ENCODE data around the gene ZDHHC19.
"Not testable (repeated sequence)": the region's sequence is repeated elsewhere in the genome, so short reads cannot be mapped to it uniquely, and the experiment has no call there.

Gene ZDHHC19

DNA sequence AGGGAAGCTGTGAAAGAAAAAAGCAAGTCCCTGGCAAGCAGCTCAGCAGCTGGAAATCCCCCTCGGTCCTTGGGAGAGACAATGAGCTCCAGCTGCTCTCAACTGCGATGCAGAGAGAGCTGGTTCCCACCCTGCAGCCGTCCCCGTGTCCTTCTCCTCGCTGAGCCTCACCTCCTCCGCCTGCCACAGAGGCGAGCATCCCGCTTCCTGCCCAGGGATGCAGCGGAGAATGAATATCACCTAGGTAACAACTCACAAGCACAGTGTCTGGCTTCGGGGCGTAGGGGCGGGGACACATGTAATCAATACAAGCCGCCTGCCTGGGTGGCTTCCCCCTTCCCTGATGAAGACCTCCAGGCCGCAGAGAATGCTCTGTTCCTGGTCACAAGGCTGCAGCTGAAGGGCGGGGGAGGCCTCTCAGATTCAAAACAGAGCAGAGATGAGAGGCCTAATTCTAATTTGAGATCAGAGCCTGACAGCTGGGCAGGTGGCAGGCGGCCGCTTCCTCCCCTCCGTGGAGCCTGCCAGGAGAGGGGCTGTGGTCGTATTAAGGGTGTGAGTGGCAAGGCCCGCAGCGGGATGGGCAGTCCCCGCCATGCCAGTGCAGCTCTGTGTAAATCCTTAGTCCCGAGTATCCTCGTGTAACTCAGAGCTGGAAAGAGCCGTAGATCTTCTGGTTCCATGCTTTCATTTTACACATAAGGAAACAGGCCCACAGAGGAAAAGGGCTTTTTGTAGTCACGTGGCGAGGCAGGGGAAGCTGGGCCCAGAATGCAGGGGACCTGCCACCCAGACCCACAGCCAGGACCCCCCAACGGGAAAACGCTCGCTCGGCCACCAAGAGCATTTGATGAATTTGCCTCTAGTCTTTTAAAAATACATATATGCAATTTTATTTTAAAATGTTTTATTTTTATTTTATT lies 24.3 kb downstream of the ZDHHC19 start:
- Mint-ChIP-seq H3K4me1 (peaks cover 27% of the 10 kb centered on the region), H3K27ac (peak overlapping the region; percentile 93), H3K9me3 (no peaks in the 10 kb centered on the region), H3K4me3 (peak overlapping the region; percentile 67), H3K36me3 (no peaks in the 10 kb centered on the region), H3K27me3 (no peaks in the 10 kb centered on the region)
- DNase-seq (ENCODE audit: low spot score in 2 of 2) (peak in 1 of 2 donors; percentile 20), ATAC-seq (ENCODE audit: low read depth) (peak; percentile 71)

DNA sequence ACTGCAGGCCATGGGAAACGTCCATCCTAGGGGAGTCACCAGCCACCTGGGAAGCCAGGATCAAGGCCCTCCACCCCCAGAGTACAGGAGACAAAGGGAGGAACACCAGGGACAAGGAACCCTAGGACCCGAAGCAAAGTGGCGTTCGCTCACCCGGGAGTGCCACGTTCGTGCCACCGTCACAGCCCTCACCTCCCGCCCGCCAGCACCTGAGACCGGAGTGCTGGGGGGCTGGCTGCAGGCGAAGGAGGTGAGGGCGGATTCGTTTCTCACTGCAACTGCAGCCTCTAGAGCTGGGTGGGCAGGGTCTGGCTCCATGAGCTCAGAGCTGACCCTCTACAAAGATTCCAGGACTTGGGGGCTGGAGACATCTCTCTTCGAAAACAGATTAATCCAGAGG lies 26.3 kb downstream of the ZDHHC19 start:
- Mint-ChIP-seq H3K4me3 (no peak overlapping the region), H3K27me3 (no peaks in the 10 kb centered on the region), H3K9me3 (no peaks in the 10 kb centered on the region), H3K27ac (no peak overlapping the region), H3K4me1 (peaks cover 26% of the 10 kb centered on the region), H3K36me3 (no peaks in the 10 kb centered on the region)
- DNase-seq (ENCODE audit: low spot score in 2 of 2) = no peak
- ATAC-seq (ENCODE audit: low read depth) = no peak

DNA sequence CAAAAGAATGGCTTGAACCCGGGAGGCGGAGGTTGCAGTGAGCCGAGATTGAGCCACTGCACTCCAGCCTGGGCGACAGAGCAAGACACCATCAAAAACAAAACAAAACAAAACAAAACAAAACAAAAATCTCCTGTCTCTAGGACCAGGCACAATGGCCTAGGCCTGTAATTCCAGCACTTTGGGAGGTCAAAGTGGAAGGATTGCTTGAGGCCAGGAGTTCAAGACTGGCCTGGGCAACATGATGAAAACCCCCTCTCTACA lies 27.1 kb downstream of the ZDHHC19 start:
- not testable (repeated sequence) for DNase-seq (ENCODE audit: low spot score in 2 of 2); ATAC-seq (ENCODE audit: low read depth); H3K9me3 Mint-ChIP-seq; H3K36me3 Mint-ChIP-seq; H3K4me3 Mint-ChIP-seq; H3K27me3 Mint-ChIP-seq
- H3K27ac Mint-ChIP-seq = peak overlapping the region; percentile 68
- peaks cover 34% of the 10 kb centered on the region for H3K4me1 Mint-ChIP-seq

DNA sequence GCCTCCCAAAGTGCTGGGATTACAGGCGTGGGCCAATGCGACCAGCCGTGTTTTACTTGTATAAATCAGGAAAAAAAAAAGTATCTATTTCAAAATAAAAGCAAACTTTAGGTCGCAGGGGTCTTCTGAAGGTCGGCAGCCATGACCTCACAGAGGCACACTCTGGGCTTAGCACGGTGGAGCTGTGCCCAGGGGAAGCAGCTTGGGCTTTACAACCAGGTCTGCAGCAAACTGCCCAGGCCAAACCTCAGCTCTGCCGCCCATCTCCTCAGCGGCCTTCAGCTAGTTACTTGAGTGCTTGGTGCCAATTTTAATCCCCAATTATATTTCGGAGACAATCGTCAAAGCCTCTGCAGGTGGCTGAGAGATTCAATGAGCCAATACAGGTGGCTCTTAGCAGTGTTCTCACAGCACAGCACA lies 30.1 kb downstream of the ZDHHC19 start:
- H3K4me3 Mint-ChIP-seq = no peak overlapping the region
- no peaks in the 10 kb centered on the region for H3K9me3 Mint-ChIP-seq
- ATAC-seq (ENCODE audit: low read depth) (no peak), DNase-seq (ENCODE audit: low spot score in 2 of 2) (no peak)
- H3K4me1 Mint-ChIP-seq = peaks cover 21% of the 10 kb centered on the region
- no peaks in the 10 kb centered on the region for H3K36me3 Mint-ChIP-seq
- peak overlapping the region; percentile 68 for H3K27ac Mint-ChIP-seq
- H3K27me3 Mint-ChIP-seq = no peaks in the 10 kb centered on the region

DNA sequence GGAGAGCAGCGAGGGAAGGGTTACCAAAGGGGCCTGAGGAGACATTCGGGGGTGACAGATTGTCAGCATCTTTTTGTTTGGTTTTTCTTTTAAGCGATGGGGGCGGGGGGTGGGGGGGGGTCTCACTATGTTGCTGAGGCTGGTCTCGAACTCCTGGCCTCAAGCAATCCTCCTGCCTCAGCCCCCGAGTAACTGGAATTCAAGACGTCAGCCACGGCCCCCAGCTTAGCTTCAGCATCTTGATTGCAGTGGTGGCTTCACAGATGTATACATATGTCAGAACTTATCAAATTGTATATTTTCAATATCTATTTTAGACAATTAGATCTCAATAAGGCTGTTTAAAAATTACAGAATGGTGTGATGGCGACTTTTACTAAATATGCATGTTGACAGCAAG lies 30.9 kb downstream of the ZDHHC19 start:
- Mint-ChIP-seq H3K4me3 (peak overlapping the region; percentile 77), H3K4me1 (peaks cover 21% of the 10 kb centered on the region)

DNA sequence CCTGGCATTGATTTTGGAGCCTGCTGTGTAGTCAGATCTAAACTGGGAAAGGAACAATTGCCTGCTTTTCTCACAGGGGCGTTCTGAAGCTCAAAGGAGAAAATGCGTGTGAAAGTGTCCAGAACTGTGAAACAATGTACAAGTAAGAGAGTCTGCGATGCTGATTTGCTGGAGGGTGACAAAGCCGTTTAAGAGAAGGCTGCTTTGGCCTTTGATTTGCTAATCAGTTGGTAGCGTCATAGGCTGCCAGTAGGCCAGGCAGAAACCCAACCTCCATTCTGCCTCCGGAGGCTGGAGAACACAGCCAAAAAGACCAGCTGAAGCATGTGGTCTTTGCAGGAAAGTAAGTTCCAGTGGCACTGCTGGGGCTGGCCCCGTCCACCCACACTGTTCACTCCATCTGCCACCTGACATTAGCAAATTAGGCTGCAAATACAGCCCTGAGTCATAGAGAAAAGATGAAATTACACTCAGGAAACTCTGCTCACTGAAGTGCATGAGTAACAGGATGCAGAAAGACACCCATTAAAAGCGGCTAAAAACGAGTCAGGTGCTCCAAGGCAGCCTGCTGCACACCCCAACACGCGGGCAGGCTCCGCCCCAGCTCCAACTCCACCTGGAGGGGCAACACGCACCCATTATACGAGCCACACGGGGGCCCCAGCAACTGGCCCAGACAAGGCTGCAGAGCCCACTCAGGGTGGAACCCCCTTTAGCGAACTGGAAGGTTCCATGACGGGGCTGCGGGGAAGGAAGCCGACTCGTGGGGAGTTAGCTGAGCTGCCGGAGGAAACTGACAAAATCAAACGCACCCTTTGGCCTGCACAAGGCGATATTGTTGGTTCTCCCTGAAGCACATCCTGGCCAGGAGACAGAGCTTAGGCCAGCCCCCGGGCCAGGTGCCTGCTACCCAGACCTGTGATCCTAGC lies 31.6 kb downstream of the ZDHHC19 start:
- Mint-ChIP-seq H3K27ac (peak overlapping the region; percentile 92), H3K27me3 (no peaks in the 10 kb centered on the region), H3K4me1 (peaks cover 21% of the 10 kb centered on the region), H3K9me3 (no peaks in the 10 kb centered on the region), H3K4me3 (peak overlapping the region; percentile 77), H3K36me3 (no peaks in the 10 kb centered on the region)
- ATAC-seq (ENCODE audit: low read depth) = peak; percentile 89
- DNase-seq (ENCODE audit: low spot score in 2 of 2) = peak; percentile 58 to 68

More for the DNA sequence above, 30.9 kb downstream of the ZDHHC19 start:
- no peak for ATAC-seq (ENCODE audit: low read depth)
- no peaks in the 10 kb centered on the region for H3K27me3 Mint-ChIP-seq
- no peaks in the 10 kb centered on the region for H3K9me3 Mint-ChIP-seq
- peak overlapping the region; percentile 92 for H3K27ac Mint-ChIP-seq
- no peaks in the 10 kb centered on the region for H3K36me3 Mint-ChIP-seq
- no peak for DNase-seq (ENCODE audit: low spot score in 2 of 2)

DNA sequence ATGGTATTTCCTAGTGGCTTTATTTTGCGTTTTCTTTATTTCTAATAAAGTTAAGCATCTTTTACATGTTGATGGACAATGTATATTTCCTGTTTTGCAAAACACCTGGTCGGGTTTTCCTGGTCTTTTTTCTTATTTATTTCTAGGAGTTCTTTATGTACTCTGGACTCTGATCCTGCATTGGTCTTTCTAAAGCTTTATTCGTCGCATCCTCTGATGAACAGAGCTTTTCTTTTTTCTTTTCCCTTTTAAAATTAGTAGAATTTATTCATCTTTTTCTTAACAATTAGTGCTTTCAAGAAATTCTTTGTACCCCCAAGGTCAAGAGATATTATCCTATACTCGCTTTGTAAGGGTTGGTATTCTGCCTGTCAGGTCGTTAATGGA lies 32.2 kb downstream of the ZDHHC19 start:
- Mint-ChIP-seq H3K9me3 (no peaks in the 10 kb centered on the region), H3K4me1 (peaks cover 21% of the 10 kb centered on the region), H3K4me3 (peak overlapping the region; percentile 77), H3K27me3 (no peaks in the 10 kb centered on the region), H3K36me3 (no peaks in the 10 kb centered on the region), H3K27ac (peak overlapping the region; percentile 92)
- ATAC-seq (ENCODE audit: low read depth) (no peak), DNase-seq (ENCODE audit: low spot score in 2 of 2) (no peak)

DNA sequence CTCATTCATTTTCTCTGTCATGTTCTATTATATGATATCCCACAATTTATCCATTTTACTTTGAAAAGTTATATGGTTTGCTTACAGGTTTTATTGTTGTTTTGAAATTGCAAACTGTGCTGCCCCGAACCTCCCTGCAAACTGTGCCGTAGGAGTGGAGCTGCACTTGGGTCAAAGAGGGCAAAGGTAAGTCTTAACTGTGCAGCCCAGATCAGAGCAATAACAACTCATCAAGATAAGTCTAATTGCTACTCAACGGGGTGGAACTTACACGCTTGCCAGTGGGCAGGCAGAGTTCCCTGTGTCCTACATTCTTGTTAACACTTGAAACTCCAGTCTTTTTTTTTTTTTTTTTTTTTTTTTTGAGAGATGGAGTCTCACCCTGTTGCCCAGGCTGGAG lies 33.2 kb downstream of the ZDHHC19 start:
- no peak for ATAC-seq (ENCODE audit: low read depth)
- peaks cover 16% of the 10 kb centered on the region for H3K4me1 Mint-ChIP-seq
- DNase-seq (ENCODE audit: low spot score in 2 of 2) = no peak
- no peaks in the 10 kb centered on the region for H3K9me3 Mint-ChIP-seq
- H3K27ac Mint-ChIP-seq = no peak overlapping the region
- H3K4me3 Mint-ChIP-seq = no peak overlapping the region
- no peaks in the 10 kb centered on the region for H3K27me3 Mint-ChIP-seq
- no peaks in the 10 kb centered on the region for H3K36me3 Mint-ChIP-seq

DNA sequence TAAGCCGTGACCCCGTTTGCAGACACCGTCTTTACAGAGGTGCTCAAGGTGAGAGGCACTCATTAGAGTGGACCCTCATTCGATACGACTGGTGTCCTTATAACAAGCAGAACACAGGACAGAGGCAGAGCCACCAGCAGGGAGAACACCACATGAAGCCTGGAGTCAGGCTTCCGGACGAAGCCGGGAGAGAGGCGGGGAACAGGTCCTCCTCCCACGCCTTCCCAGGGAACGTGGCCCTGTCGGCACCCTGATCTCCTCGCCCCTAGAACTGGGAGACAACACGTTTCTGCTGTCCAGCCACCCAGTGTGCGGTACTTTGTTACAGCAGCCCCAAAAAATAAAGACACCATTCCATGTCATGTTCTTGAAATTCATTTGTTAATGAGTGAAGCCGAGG lies 33.6 kb downstream of the ZDHHC19 start:
- Mint-ChIP-seq H3K9me3 (no peaks in the 10 kb centered on the region), H3K27ac (no peak overlapping the region), H3K4me3 (no peak overlapping the region), H3K4me1 (peaks cover 16% of the 10 kb centered on the region), H3K27me3 (no peaks in the 10 kb centered on the region), H3K36me3 (no peaks in the 10 kb centered on the region)
- DNase-seq (ENCODE audit: low spot score in 2 of 2) (no peak), ATAC-seq (ENCODE audit: low read depth) (no peak)

DNA sequence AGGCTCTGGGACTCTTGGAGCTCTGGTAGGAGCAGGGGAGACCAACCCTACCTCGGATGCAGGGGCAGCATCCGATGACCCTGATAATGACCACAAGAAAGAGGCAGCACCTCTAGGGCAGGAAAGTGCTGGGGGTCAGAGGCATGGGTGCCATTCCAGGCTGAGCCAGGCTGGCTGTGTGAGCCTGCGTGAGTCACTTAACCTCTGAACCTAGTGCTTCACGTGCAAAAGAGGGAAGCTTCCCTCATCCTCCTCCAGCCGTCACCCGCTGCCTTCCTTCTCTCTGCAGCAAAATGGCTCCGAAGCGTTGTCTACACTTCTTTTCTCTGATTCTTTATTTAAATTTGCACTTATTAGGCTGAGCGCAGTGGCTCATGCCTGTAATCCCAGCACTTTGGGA lies 35.5 kb downstream of the ZDHHC19 start:
- ATAC-seq (ENCODE audit: low read depth) (no peak), DNase-seq (ENCODE audit: low spot score in 2 of 2) (no peak)
- Mint-ChIP-seq H3K36me3 (no peaks in the 10 kb centered on the region), H3K9me3 (peaks cover 2% of the 10 kb centered on the region), H3K27ac (no peak overlapping the region), H3K4me3 (no peak overlapping the region), H3K27me3 (no peaks in the 10 kb centered on the region), H3K4me1 (peaks cover 15% of the 10 kb centered on the region)

DNA sequence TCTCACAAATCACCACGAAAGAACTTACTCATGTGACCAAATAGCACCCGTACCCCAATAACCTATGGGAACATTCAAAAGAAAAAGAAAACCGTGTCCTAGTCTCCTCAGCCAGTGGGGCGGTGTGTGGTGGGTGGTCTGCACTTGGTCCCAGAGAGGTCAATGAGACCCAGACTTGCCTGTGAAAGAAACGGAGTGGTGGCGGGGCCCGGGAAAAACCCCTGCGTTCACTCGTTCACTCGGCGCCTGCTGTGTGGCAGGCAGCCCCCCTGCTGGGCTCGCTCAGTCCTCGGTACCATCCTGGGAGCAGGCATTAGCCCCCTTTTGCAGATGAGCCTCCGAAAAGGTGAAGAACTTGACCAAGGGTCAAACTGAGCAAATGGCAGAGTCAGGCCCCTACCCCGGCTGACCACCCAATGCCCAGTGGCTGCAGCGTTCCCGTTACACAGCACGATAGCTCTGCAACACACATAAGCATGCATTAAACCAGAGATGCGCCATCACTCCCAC lies 36.0 kb downstream of the ZDHHC19 start:
- peaks cover 2% of the 10 kb centered on the region for H3K9me3 Mint-ChIP-seq
- no peak overlapping the region for H3K4me3 Mint-ChIP-seq
- no peaks in the 10 kb centered on the region for H3K36me3 Mint-ChIP-seq
- H3K27ac Mint-ChIP-seq = no peak overlapping the region
- ATAC-seq (ENCODE audit: low read depth) (no peak), DNase-seq (ENCODE audit: low spot score in 2 of 2) (no peak)
- peaks cover 15% of the 10 kb centered on the region for H3K4me1 Mint-ChIP-seq
- H3K27me3 Mint-ChIP-seq = no peaks in the 10 kb centered on the region

DNA sequence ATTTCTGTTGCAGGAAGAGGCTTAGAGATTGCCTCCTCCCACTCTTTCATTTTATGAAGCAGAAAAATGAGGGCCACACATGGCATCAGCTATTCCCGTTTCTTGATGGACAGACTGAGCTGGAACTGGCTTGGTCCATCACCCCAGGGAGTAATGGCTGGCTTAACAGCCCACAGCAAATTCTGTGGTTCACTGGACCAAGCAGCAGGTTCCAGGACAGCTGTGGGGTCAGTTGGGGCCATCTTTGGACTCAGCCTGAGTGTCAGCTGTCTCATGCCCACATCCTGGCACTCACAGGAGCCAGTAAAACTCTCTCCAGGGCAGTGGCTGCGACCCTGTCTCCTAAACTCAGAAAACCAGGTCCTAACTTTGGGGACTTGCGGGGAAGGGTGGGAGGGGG lies 36.5 kb downstream of the ZDHHC19 start:
- Mint-ChIP-seq H3K9me3 (peaks cover 2% of the 10 kb centered on the region), H3K4me1 (peaks cover 13% of the 10 kb centered on the region), H3K27ac (no peak overlapping the region), H3K4me3 (no peak overlapping the region), H3K36me3 (no peaks in the 10 kb centered on the region), H3K27me3 (no peaks in the 10 kb centered on the region)
- no peak for ATAC-seq (ENCODE audit: low read depth)
- DNase-seq (ENCODE audit: low spot score in 2 of 2) = no peak

DNA sequence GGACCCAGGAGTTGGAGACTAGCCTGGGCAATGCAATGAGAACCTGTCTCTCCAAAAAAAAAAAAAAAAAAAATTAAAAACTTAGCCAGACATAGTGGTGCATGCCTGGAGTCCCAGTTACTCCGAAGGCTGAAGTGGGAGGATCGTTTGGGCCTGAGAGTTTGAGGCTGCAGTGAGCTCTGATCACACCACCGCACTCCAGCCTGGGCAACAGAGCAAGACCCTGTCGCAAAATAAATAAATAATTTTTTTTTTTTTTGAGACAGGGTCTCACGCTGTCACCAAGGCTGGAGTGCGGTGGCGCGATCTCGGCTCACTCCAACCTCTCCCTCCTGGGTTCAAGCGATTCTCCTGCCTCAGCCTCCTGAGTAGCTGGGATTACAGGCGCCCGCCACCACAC lies 40.9 kb downstream of the ZDHHC19 start:
- not testable (repeated sequence) for H3K4me3 Mint-ChIP-seq; H3K9me3 Mint-ChIP-seq; ATAC-seq (ENCODE audit: low read depth); DNase-seq (ENCODE audit: low spot score in 2 of 2); H3K27me3 Mint-ChIP-seq; H3K36me3 Mint-ChIP-seq
- peak overlapping the region; percentile 60 for H3K27ac Mint-ChIP-seq
- H3K4me1 Mint-ChIP-seq = peaks cover 10% of the 10 kb centered on the region

DNA sequence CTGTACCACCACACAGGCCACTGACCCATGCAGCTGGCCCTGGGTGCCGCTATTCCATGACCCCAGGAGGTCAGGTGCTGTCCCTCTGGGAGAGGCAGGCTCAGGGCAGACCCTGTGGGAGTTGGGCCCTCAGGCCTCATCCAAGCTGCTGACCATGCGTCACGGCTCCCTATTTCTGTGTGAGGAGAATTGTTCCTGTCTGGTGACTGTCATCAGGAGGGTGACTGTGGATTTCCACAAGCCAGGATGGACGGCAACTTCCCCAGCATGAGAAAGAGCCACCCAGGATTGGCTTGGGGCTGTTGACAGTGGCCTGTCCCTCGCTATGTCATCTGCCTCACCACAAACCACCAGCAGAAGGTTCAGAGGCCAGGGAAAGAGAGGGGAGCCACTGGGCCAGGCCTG lies 41.4 kb downstream of the ZDHHC19 start:
- Mint-ChIP-seq H3K36me3 (no peaks in the 10 kb centered on the region), H3K4me1 (peaks cover 10% of the 10 kb centered on the region), H3K4me3 (no peak overlapping the region), H3K9me3 (peaks cover 2% of the 10 kb centered on the region), H3K27ac (no peak overlapping the region), H3K27me3 (no peaks in the 10 kb centered on the region)
- DNase-seq (ENCODE audit: low spot score in 2 of 2) (no peak), ATAC-seq (ENCODE audit: low read depth) (no peak)
